Dendritic cell treated with granulocyte-macrophage colony-stimulating factor and Interleukin-4, amounts not matched to agents 40 ng/mL and 50 ng/mL, for 4 days (primary cell): ENCODE results near the gene NOS1.

Experiments used
- H3K27ac Mint-ChIP-seq: one replicate; pipeline ENCODE4 v1.8.0; 2022; ENCODE audit warnings: mild to moderate bottlenecking, mixed read lengths
- H3K27me3 Mint-ChIP-seq: one replicate; pipeline ENCODE4 v1.8.0; 2022; ENCODE audit warnings: mild to moderate bottlenecking, mixed read lengths
- H3K36me3 Mint-ChIP-seq: one replicate; pipeline ENCODE4 v1.8.0; 2022; ENCODE audit warnings: low read depth, mixed read lengths
- H3K4me1 Mint-ChIP-seq: one replicate; pipeline ENCODE4 v1.8.0; 2022; ENCODE audit warnings: low read depth, mixed read lengths
- H3K4me3 Mint-ChIP-seq: one replicate; pipeline ENCODE4 v1.8.0; 2022; ENCODE audit warnings: mild to moderate bottlenecking, moderate library complexity, mixed read lengths
- H3K9me3 Mint-ChIP-seq: one replicate; pipeline ENCODE4 v1.8.0; 2022; ENCODE audit warnings: mixed read lengths
- intact Hi-C: fragments of 100-400 bp; cut with micrococcal nuclease; formaldehyde crosslinking; loops from one replicate; pipeline ENCODE4 v1.15.0; 2022

NOS1 gene

DNA sequence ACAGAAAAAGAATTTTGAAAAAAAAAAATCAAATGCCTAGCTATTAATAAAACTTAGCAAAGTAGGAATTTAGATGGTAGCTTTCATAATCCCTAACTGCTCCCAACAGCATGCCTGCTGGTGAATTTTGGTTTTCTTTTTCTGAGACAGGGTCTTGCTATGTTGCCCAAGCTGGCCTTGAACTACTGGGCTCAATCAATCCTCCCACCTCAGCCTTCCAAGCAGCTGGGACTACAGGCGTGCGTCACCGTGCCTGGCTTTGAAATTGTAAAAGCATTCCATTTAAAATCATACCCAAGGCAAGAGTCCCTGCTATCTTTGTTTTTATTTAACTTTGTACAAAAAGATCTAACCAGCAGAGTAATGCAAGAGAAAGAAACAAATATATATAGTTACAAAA is 191.9 kb downstream of the NOS1 start:
- no peaks in the 10 kb centered on the region for H3K9me3 Mint-ChIP-seq
- H3K27me3 Mint-ChIP-seq = no peaks in the 10 kb centered on the region
- H3K4me3 Mint-ChIP-seq = no peak overlapping the region
- H3K4me1 Mint-ChIP-seq = no peaks in the 10 kb centered on the region
- intact Hi-C loops = no loop called here
- peaks cover 96% of the 10 kb centered on the region for H3K36me3 Mint-ChIP-seq
- H3K27ac Mint-ChIP-seq = no peak overlapping the region

DNA sequence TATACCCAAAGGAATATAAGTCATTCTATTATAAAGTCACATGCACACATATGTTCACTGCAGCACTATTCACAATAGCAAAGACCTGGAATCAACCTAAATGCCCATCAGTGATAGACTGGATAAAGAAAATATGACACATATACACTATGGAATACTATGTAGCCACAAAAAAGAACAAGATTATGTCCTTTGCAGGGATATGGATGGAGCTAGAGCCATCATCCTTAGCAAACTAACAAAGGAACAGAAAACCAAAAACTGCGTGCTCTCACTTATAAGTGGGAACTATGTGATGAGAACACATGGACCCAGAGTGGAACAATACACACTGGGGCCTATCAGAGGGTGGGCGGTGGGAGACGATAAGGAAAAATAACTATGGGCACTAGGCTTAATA is 192.4 kb downstream of the NOS1 start:
- intact Hi-C loops = no loop called here
- no peak overlapping the region for H3K4me3 Mint-ChIP-seq
- H3K27me3 Mint-ChIP-seq = no peaks in the 10 kb centered on the region
- H3K36me3 Mint-ChIP-seq = peaks cover 96% of the 10 kb centered on the region
- no peaks in the 10 kb centered on the region for H3K9me3 Mint-ChIP-seq
- no peak overlapping the region for H3K27ac Mint-ChIP-seq
- H3K4me1 Mint-ChIP-seq = no peaks in the 10 kb centered on the region

GRCh38 chr12:117167769-117168168 is 193.7 kb downstream of the NOS1 start:
- no peak overlapping the region for H3K4me3 Mint-ChIP-seq
- peaks cover 96% of the 10 kb centered on the region for H3K36me3 Mint-ChIP-seq
- H3K27ac Mint-ChIP-seq = no peak overlapping the region
- no peaks in the 10 kb centered on the region for H3K27me3 Mint-ChIP-seq
- H3K4me1 Mint-ChIP-seq = no peaks in the 10 kb centered on the region
- H3K9me3 Mint-ChIP-seq = no peaks in the 10 kb centered on the region
- intact Hi-C loops = no loop called here

GRCh38 chr12:117166107-117166506 is 195.3 kb downstream of the NOS1 start:
- Mint-ChIP-seq H3K27ac (no peak overlapping the region), H3K4me1 (no peaks in the 10 kb centered on the region), H3K9me3 (no peaks in the 10 kb centered on the region), H3K36me3 (peaks cover 97% of the 10 kb centered on the region), H3K27me3 (no peaks in the 10 kb centered on the region), H3K4me3 (no peak overlapping the region)
- intact Hi-C loops = no loop called here

GRCh38 chr12:117165342-117165741 is 196.1 kb downstream of the NOS1 start:
- H3K9me3 Mint-ChIP-seq = no peaks in the 10 kb centered on the region
- no peak overlapping the region for H3K27ac Mint-ChIP-seq
- no peaks in the 10 kb centered on the region for H3K27me3 Mint-ChIP-seq
- no peaks in the 10 kb centered on the region for H3K4me1 Mint-ChIP-seq
- intact Hi-C loops = no loop called here
- H3K4me3 Mint-ChIP-seq = no peak overlapping the region
- peaks cover 97% of the 10 kb centered on the region for H3K36me3 Mint-ChIP-seq

- H3K4me1 Mint-ChIP-seq = no peaks in the 10 kb centered on the region
- H3K36me3 Mint-ChIP-seq = peaks cover 100% of the 10 kb centered on the region
- no peaks in the 10 kb centered on the region for H3K27me3 Mint-ChIP-seq
- H3K27ac Mint-ChIP-seq = no peak overlapping the region
- H3K9me3 Mint-ChIP-seq = no peaks in the 10 kb centered on the region
- intact Hi-C loops = no loop called here
- no peak overlapping the region for H3K4me3 Mint-ChIP-seq
These were observed 198.8 kb downstream of the NOS1 start for GRCh38 chr12:117162633-117163032.

DNA sequence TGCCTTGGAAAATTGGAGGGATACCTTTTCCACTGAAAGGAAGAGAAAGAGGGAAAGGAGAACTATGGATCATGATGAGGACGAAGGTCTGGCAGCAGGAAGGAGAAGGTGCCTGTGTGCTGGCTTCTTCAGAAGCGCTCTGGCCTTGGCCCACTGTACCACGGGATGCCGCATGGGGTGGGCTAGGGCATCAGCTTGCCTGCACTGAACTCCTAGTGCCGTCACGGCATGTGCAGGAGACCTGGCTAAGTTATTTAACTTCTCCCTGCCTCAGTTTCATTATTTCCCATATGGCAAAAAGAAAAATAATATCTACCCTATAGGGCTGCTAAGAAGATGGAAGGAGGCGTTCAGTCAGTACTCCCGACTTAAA is 199.3 kb downstream of the NOS1 start:
- peaks cover 100% of the 10 kb centered on the region for H3K36me3 Mint-ChIP-seq
- no peaks in the 10 kb centered on the region for H3K4me1 Mint-ChIP-seq

GRCh38 chr12:117161460-117162166 is 199.8 kb downstream of the NOS1 start:
- Mint-ChIP-seq H3K9me3 (no peaks in the 10 kb centered on the region), H3K4me3 (no peak overlapping the region), H3K27me3 (no peaks in the 10 kb centered on the region), H3K27ac (no peak overlapping the region), H3K36me3 (peaks cover 100% of the 10 kb centered on the region), H3K4me1 (no peaks in the 10 kb centered on the region)
- intact Hi-C loops = no loop called here

More for the DNA sequence above, 199.3 kb downstream of the NOS1 start:
- Mint-ChIP-seq H3K4me3 (no peak overlapping the region), H3K27ac (no peak overlapping the region), H3K9me3 (no peaks in the 10 kb centered on the region), H3K27me3 (no peaks in the 10 kb centered on the region)
- intact Hi-C loops = no loop called here

DNA sequence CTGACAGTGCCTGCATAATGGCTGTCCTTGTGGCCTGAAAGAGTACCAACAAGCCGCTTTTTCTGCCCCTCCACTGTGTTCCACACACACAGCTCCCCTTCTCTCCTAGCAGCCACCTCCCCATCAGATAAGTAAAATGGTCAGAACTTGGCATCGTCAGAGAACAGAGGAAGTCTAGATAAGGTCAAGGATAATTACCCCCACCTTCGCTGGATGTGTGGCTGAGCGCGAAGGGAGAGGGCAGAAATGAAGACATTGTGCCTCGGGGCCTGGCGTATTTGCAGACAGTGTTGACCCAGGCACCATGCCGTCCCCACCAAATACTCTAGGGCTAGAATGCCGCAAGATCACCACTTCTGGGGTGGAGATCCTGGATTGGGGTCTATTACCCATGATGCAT is 201.8 kb downstream of the NOS1 start:
- no peaks in the 10 kb centered on the region for H3K4me1 Mint-ChIP-seq
- intact Hi-C loops = no loop called here
- H3K9me3 Mint-ChIP-seq = no peaks in the 10 kb centered on the region
- H3K4me3 Mint-ChIP-seq = no peak overlapping the region
- H3K36me3 Mint-ChIP-seq = peaks cover 98% of the 10 kb centered on the region
- no peak overlapping the region for H3K27ac Mint-ChIP-seq
- no peaks in the 10 kb centered on the region for H3K27me3 Mint-ChIP-seq

DNA sequence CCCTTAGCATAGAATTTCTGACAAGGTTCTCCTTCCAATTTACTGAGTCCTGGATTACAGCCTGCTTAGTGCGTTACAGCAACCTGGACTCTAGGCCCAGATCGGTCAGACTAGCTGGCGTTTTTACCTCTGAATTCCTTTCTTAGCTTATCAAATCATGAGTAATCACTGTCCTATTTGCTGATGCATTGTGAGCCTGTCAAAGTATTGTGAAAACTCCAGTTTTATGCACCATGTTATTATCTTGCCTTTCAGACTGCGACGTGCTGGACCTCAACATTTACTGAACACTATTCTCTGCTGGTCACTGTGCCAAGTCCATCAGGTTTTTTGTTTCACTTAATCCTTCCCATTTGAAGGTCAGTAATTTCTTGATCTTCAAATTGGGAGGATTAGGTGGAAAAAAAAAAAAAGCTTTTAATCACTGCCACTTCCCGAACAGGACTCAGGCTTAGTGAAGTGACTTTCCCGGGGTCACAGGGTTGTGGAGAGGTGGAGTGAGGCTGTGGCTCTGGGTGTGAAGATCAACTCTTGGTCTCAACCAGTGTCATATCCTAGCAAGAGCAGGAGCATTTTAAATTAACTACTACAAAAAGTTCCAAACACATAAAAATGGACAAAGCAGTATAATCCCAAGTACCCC is 202.4 kb downstream of the NOS1 start:
- H3K27ac Mint-ChIP-seq = no peak overlapping the region

More for the DNA sequence above, 202.4 kb downstream of the NOS1 start:
- no peaks in the 10 kb centered on the region for H3K4me1 Mint-ChIP-seq
- no peaks in the 10 kb centered on the region for H3K9me3 Mint-ChIP-seq
- H3K4me3 Mint-ChIP-seq = no peak overlapping the region
- peaks cover 98% of the 10 kb centered on the region for H3K36me3 Mint-ChIP-seq
- H3K27me3 Mint-ChIP-seq = no peaks in the 10 kb centered on the region
- intact Hi-C loops = no loop called here
